HG02798 (cell line): Measurements from ENCODE around the gene ASIC5.
A peak's percentile ranks its signal among the peaks of the same experiment; 100 is the strongest.
"Not testable (repeated sequence)": the region's sequence is repeated elsewhere in the genome, so short reads cannot be mapped to it uniquely, and the experiment has no call there.

Experiments
- ATAC-seq: cut with Tn5 transposase; IDR thresholded peaks from one replicate; pipeline ENCODE4 v1.9.1; 2021; ENCODE audit warnings: mild to moderate bottlenecking; ENCODE audit not compliant: unreplicated experiment, poor library complexity

The ASIC5 gene

DNA sequence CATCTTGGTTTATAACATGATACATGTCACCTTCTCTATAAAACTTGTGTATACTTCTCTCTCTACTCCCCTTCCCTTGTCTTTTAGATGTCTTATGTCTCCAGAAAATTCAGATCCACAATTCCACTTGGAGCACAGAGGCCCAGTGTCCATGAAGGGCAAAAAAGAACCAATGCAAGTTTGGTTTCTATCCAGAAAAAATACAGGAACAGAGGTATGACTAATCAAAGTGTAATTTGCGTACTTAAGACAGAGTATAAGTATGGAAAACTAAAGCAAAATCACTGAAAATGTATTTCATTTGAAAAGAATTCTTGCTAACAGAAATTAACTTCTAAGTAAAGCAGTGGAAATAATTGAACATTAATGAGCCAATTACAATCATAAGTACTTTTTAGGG lies 61.1 kb downstream of the ASIC5 start:
- no peak for ATAC-seq

DNA sequence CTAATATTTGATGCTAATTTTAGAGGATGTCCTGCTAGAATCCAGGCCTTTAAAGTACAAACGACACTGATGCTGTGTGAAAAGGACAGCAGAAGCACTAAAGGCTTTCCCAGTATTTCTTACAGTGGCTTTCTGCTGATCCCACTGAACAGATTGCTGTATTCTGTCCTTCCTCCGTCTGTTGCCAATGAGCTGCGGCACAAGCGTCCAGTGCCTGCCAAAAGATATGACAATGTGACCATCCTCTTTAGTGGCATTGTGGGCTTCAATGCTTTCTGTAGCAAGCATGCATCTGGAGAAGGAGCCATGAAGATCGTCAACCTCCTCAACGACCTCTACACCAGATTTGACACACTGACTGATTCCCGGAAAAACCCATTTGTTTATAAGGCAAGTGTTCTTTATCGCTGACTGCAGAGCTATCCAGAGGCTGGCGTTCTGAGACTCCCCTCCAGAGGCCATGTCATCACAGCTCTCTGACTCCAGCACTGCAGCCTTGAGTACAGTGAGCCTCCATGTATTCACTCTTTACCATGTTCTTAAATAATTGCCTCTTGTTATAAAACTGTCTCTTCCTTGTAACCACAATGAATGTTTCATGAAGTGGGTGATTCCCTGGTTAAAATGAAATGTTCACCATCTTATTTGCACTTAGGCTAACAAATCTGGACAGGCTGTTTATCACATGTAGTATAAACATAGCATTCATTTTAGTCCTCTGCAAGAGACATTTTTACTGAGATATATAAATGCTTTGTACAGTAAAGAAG lies 63.7 kb downstream of the ASIC5 start:
- no peak for ATAC-seq

GRCh38 chr4:155800685-155801343 lies 65.3 kb downstream of the ASIC5 start:
- ATAC-seq: no peak

DNA sequence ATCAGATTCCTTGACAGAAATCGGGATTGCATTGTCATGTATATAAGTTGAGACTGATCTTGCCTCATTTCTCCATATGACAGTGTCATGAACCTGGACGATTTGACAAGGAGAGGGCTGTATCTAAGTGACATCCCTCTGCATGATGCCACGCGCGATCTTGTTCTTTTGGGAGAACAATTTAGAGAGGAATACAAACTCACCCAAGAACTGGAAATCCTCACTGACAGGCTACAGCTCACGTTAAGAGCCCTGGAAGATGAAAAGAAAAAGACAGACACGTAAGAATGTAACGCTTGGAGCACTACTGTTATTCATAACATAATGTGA lies 66.3 kb downstream of the ASIC5 start:
- no peak for ATAC-seq

GRCh38 chr4:155799116-155799793 lies 66.8 kb downstream of the ASIC5 start:
- no peak for ATAC-seq

- not testable (repeated sequence) for ATAC-seq
These were observed 68.5 kb downstream of the ASIC5 start for GRCh38 chr4:155797581-155797980.

- peak; percentile 85 for ATAC-seq
These were observed 70.1 kb downstream of the ASIC5 start for GRCh38 chr4:155795991-155796390.

DNA sequence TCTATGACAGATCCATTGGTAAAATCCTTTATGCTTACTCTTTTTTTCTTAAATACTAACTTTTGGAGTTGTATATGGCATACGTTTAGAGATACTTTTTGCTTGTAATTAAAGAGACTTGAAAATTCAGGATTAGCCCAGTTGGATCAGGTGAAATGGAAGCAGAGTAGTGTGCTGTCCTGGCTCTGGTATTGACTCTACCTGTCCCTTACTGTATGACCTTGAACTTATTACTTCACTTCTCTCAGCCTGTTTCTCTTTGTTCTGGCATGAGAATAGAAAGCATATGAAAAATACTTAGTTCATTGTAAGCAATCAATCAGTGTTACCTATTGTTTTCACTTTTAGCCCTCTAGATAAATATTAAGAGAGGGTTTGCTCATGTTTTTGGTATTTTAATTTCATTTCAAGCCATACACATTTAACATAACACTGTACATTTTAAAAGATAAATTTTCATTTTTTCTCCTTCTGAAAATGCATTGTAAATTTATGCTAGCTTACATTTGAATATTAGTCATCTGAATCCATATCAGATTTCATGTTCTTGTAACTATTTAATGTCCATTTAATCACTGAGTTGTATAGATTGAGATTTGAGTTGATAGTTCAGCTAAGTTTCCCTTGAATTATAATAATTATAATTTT lies 71.4 kb downstream of the ASIC5 start:
- no peak for ATAC-seq

DNA sequence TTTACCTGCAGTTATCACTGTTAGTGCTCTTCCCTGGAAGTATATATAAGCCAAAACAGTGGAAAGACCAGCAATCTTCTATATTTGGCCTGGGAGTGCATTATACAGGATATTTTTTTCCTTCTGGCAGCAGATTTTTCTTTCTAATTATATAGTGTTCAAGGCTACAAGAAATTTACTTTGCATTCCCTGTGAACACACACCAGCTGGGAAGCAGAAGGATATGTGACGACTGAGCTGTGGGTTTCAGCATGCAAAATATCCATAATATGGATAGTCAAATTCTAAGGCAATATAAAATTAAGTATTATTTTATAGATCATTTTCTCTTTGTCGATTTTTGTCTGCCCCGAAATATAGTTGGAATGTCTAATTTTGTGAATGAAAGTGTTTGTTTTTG lies 76.1 kb downstream of the ASIC5 start:
- no peak for ATAC-seq

- no peak for ATAC-seq
These were observed 76.7 kb downstream of the ASIC5 start for GRCh38 chr4:155789391-155789790.

- peak; percentile 97 for ATAC-seq
These were observed 78.9 kb downstream of the ASIC5 start for GRCh38 chr4:155787113-155787710.

DNA sequence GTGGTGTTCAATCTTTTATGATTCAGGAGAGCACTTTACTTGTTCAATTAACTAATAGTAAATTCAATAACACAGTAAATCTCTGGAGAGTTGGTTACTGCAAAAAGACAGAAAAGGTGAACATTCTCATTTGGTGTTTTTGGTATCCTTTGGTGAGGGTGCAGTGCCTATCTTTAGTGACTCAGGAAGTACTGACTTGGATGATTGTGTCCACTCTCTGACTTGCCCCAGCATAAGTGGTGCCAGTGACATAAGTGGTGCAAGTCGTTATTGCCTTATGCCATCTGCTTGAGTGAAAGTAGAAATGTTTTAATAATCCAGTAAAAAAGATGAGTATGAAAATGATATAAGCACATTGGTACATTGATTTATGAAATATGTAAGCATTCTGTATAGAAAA lies 80.2 kb downstream of the ASIC5 start:
- ATAC-seq: no peak

GRCh38 chr4:155784637-155785036 lies 81.4 kb downstream of the ASIC5 start:
- ATAC-seq: no peak

- no peak for ATAC-seq
These were observed 84.7 kb downstream of the ASIC5 start for GRCh38 chr4:155781249-155781831.

GRCh38 chr4:155780775-155781174 lies 85.3 kb downstream of the ASIC5 start:
- no peak for ATAC-seq
